ACHN (cell line): ENCODE results near the gene PRKRIP1.
A peak's percentile ranks its signal among the peaks of the same experiment; 100 is the strongest.
"Not testable (repeated sequence)": the region's sequence is repeated elsewhere in the genome, so short reads cannot be mapped to it uniquely, and the experiment has no call there.

ENCODE experiments used
- DNase-seq: peaks from one replicate; pipeline ENCODE4 v3.0.0-alpha.2; 2015
- in situ Hi-C: cut with HindIII; loops from 2 replicates; pipeline ENCODE4 v1.10.0; 2017; ENCODE audit warnings: low sequenced_read_pairs, low pct_ligation_motif_present, low pct_unique_long_range_greater_than_20kb

Gene PRKRIP1

DNA sequence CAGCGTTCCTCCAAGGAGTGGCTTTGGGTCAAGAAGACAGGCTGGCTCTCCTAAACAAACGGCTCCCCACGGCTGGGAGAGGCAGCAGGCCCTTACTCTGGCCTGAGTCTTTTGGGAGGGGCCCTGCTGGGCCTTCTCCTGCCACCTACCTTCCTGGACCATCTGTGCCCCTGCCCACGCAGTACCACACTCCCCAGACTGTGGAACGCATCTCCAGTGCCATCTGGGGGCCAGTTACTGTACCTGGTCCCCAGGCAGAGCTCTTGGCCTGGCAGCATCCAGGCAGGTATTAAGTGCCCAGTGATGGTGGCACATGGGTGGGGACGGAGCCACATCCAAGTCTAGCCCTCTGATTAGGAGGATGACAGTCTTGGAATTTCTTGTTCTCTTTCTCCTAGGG, 54.1 kb downstream of the PRKRIP1 start:
- DNase-seq = peak; percentile 38
- in situ Hi-C loops = no loop called here

DNA sequence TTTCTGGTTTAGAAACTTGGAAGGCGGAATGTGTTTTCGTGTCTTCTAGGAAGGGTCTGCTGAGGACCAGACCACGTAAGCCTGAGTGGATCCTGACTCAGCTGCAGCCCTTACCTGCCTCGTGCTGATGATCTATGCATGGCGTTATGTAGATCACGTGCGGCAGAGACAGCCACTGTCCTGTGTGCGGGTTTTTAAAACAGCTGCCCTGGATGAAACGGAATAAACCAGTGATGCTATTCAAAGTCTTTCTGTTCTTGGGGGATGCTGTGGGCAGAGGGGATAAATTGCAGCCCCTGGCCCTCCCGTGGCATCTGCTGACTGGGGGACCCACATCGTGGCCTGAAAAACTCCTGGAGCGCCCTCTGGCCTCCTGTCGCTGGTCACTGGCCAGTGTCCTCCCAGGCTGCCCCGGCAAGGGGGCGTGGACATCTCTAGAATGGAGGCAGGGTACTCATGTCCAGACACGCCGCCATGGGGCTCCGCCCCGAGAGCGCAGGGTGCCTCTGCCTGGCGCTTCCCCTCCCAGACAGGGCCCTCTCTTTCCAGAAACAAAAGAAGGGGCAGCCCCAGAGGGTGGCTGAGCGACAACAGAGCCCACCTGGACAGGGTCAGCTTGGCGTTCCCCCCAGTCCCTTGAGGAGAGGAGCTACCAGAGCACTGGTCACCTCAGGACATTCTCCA, 55.4 kb downstream of the PRKRIP1 start:
- in situ Hi-C loops = no loop called here
- DNase-seq = no peak

DNA sequence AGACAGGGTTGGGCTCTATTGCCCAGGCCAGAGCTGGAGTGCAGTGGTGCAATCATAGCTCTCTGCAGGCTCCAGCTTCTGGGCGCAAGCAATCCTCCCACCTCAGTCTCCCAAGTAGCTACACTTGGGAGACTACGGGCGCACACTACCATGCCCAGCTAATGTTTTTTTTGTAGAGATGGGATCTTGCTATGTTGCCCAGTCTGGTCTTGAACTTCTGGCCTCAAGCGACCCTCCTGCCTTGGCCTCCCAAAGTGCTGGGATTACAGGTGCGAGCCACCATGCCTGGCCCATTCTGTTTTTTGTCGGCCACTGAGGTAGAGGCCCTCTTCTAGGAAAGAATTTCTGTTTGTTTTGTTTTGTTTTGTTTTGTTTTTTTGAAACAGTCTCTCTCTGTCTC, 56.3 kb downstream of the PRKRIP1 start:
- in situ Hi-C loops = no loop called here
- DNase-seq = no peak

DNA sequence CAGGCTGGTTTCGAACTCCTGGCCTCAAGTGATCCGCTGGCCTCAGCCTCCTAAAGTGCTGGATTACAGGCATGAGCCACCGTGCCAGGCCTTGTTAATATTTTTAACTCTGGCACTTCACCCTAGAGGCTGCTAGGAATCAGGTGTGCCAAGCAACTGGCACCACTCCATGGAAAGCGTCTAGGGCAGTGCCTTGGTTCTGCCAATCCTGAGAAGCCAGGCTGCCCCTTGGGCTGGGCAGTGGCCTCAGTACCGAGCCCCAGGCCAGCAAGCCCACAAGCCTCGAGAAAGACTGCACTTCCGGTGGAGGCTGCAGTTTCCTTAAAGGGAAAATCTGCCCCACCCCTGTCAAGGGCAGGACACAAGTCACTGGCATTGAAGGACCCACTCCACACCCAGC, 57.2 kb downstream of the PRKRIP1 start:
- in situ Hi-C loops = no loop called here

DNA sequence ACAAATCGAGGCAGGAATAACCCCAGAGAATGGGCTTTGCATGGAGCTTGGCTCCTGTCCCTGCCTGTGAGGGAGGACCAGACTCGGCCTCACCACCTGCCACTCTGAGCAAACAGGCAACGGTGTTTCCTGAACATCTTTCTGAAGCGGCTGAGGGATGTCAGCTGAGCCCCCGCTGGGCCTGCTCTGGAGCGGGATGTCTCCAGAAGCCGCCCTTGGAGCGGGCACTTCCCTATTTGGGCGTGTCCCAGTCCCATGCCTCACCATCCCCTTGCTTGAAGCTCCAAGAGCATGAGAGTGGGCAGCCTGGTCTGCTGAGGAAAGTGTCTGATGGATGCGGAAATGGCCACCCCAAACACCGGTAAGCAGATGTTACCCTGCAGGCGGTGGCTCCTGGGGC, 58.3 kb downstream of the PRKRIP1 start:
- no peak for DNase-seq
- in situ Hi-C loops = no loop called here

More for the DNA sequence above, 57.2 kb downstream of the PRKRIP1 start:
- DNase-seq = no peak

DNA sequence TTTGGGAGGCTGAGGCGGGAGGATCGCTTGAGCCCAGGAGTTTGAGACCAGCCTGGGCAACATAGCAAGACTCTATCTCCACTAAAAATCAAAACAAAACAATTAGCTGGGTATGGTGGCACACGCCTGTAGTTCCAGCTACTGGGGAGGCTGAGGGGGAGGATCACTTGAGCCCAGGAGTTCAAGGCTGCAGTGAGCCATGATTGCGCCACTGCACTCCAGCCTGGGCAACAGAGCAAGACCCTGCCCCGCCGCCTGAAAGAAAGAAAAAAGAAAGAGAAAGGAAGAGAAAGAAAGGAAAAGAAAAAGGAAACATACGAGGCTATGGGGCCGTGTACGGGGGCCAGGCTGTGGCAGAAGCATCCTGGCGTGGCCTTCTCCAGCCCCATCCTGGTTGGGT, 58.8 kb downstream of the PRKRIP1 start:
- DNase-seq, in situ Hi-C loops: not testable (repeated sequence)

DNA sequence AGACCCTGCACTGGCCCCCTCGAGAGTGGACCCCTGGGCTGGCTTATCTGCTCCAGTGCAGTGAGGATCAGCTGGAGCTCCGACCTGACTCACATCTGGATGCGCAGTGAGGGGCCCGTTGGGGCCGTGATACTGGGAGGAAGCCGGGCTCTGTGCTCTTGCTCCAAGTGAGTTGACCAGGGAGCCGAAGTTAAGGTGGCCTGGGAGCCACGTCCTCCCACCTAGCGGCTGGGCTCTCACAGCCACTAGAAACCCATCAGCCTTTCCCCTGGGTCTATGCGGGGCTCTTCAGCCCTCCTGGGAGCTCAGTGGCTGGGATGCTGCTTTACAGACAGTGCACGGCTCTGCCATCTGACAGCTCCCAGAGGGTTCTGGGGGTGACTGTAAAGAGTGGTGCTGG, 59.4 kb downstream of the PRKRIP1 start:
- in situ Hi-C loops = no loop called here
- no peak for DNase-seq

DNA sequence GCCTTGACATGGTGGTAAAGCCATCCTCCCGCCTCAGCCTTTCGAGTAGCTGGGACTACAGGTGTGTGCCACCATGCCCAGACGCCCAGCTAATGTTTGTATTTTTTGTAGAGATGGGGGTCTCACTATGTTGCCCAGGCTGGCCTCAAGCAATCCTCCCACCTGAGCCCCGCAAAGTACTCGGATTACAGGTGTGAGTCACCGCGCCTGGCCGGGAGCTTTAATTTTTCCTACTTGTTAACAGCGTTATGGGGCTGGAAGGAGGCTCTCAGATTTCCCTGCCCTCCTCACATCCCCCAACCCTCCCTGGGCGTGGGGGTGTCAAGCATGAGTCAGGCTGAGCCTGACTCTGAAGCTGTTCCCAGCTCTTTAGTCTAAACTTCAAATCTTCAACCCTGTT, 60.2 kb downstream of the PRKRIP1 start:
- in situ Hi-C loops = no loop called here
- DNase-seq = no peak

DNA sequence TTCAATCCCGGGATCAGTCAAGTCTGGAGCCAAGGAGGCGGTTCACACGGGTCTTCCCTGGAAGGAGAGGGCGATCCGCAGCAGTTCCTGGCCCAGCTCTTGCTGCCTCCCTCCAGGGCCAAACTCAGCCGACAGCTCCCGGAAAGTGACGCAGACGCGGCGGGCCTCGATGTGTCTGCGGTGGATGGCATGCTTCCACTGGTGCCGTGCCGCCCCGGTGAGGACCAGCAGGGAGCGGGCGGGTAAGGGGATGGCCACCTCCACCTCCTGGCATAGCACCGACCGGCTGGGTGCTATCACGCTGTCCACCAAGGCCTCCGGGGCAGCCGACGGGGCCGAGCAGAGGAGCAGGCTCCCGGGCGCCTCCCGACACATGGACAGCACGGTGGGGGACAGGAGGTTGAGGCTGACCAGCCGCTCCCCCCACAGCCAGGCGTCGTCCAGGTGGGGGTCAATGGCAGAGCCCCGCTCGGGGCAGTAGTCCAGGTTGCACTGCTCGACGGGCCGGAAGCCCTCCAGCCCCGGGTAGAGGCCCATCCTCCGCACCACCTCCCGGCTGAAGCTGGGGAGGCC, 61.3 kb downstream of the PRKRIP1 start:
- DNase-seq = no peak
- in situ Hi-C loops = no loop called here

DNA sequence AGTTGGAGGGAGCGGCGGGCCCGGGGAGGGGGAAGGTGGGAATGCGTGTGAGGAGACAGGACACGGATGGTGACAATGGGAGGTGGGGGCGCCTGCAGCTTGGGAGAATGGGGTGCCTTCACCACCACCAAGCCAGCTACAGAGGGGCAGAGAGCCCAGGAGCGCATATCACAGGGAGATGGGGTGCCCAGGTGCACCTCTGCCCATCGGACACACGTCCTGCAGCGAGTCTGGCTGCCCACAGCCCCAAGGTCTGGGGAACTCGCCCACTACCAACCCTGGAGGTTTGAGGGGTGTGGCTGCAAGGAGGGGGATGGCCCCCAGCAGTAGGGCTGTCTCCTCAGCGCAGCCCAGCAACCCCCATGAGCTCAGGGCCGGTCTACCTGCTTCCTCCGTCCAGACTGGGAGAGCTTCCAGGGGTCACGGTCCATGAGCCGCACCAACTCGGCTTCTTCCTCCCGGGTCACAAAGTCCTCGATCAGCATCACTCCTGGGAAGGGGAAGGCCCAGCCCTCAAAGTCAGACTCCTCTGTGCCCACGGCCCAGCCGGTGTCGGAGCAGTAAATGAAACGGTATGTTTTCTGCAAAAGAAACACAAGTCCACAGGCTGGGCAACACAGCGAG, 63.2 kb downstream of the PRKRIP1 start:
- in situ Hi-C loops = no loop called here
- DNase-seq = no peak

DNA sequence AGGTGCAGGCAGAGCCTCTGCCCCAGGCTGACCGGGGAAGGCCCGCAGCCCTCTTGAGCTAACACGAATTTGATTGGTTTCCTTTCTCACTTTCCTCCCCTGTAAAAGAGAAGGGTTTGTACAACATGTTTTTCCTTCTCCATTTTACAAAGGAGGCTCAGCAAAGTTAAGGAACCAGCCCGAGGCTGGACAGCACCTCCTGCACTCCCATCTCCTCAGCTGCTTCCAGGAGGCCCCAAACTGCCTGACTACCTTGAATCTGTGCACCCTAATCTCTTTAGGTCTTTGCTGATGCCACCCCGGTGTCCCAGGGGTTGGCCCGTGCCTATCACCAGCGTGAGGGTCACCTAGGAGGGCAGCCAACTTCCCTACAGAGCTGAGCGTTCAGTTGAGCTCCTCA, 64.3 kb downstream of the PRKRIP1 start:
- no peak for DNase-seq
- in situ Hi-C loops = no loop called here

DNA sequence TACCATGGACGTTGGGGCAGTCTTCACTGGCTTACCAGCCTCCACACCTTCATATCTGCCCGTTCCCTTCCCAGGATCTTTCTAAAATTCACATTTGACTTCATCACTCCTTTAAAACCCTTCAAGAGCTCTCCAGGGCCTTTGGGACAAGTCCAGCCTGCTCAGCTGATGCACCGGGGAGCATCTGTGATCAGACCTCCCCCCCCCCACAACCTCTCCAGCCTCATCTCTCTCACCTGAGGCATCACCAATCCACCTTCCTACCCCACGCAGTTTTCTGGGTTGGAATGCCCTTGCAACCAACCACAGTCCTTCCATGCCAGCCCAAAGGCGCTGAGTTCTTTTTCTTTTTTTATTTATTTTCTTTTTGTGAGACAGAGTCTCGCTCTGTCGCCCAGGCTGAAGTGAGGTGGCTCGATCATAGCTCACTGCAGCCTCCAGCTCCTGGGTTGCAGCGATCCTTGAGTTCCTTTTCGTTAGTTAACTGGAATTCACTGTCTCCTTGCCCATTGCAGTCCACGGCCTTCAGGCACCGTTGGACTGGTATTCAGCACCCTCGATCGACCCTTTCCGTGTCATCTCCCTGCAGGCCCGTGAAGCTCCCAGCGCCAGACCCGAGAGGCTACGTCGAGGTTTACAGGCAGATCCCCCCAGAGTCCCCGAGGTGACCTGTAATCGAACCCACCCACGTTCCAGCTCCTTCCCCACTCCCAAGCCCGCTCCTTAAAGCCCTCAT, 67.8 kb downstream of the PRKRIP1 start:
- in situ Hi-C loops = no loop called here
- DNase-seq = peak; percentile 56

DNA sequence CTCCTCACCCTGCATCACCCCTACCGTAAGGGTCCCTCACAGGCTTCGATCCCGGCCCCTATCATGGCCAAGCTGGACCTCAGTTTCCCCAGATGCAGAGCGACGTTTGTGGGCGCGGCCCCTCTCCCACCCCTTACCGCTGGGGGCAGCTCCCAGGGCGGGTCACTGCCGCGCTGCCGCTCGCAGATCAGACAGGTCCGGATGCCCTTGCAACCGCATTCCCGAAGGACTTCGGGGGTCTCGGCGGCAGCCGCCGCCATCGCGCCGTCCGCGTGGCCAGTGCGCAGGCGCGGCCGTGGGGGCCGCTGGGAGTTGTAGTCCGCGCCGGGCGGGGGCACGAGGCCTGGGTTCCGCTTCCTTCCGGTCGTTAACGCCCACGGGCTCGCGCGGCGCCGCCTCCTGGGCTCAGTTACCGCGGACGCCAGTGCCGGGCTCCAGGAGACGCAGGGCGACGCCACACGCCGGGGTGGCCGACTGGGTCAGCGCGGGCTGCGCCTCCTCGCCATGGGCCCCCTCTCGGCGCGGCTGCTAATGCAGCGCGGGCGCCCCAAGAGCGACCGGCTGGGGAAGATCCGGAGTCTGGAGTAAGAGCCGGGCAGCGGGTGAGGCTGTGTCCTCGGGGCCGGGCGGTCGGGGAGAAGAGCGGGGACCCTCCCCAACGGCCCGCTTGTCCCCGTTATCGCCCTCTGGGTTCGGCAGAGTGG, 68.6 kb downstream of the PRKRIP1 start, which contains the start of the genes ALKBH4 and LRWD1:
ALKBH4 (minus strand) TSS at position 287 of the 704 bp plus-strand sequence; CDS start at position 260, 27 bp downstream.
LRWD1 (plus strand) TSS at position 408 of the 704 bp plus-strand sequence; CDS start at position 505, 97 bp downstream.
- in situ Hi-C loops = no loop called here
- DNase-seq = peak; percentile 91

DNA sequence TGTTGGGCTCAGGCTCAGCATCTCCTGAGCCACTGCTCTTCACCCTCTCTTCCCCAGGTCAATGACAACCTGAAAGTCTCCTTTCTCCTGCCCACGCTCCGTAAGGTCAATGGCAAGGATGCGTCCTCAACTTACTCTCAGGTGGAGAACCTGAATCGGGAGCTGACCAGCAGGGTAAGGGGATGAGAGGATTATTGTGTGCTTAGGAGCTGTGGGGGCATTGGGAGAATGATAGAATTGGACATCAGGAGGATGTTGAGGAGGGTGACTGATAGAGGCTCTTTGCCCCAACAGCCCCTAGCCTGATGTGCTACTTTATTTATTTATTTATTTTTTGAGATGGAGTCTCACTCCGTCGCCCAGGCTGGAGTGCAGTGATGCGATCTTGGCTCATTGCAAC, 69.9 kb downstream of the PRKRIP1 start:
- in situ Hi-C loops = no loop called here
- no peak for DNase-seq

DNA sequence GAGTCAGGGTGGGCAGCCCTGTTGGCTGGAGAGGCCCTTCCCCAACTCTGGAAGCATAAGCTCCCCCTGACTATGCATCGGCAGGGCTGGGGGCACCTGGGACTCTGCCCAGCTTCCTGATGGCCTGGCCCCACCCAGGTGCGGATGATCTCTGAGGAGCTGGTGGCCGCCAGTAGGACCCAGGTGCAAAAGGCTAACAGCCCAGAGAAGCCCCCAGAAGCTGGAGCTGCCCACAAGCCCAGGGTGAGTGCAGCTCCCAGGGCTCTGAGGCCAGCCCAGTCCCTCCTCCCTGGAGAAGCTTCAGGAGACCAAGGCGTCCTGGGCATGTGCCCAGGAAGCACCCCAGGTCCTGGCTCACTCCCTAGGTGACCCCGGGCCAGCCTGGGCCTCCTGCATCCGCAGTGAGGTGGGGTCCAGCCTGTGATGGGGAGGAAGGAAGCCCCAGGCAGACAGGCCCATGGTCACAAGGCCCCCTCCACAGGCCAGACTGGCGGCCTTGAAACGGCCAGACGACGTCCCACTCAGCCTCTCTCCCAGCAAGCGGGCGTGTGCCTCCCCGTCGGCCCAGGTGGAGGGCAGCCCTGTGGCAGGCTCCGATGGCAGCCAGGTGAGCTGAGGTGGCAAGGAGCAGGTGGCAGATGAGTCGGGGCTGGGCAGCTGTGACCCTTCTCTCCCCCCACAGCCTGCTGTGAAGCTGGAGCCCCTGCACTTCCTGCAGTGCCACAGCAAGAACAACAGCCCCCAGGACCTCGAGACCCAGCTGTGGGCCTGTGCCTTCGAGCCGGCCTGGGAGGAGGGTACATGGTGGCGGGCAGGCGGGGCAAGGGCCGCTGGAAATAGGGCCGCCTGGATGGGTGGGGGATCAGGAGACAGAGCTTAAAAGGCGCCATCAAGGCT, 71.7 kb downstream of the PRKRIP1 start:
- DNase-seq = no peak
- in situ Hi-C loops = no loop called here

DNA sequence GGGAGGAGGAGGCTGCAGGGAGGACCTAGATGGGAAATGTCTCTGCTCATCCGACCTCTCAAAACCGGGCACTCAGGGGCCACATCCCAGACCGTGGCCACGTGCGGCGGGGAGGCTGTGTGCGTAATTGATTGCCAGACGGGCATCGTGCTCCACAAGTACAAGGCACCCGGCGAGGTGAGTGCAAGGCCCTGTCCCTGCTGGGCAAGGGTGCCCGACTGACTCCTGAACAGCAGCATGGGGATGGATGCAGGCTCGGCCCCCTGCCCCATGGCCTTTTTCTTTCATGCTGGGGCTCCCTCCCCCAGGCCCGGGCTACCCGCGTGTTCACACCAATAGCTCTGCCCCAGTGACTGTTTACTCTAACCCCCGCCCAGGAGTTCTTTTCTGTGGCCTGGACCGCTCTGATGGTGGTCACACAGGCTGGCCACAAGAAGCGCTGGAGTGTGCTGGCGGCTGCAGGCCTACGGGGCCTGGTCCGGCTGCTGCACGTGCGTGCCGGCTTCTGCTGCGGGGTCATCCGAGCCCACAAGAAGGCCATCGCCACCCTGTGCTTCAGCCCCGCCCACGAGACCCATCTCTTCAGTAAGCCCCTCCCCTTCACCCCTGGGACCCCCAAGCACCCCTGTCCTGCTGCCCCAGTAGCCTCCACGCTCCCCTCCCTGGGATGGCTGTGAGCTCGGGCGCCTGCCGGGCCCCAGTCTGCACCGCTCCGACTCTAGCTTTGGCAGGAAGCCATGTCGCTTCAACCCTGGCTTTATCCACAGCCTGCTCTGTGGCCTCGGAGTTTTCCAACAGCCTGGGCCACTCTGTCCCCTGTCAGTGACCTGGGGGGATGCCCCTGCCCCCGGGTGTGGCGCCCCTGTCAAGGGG, 72.6 kb downstream of the PRKRIP1 start:
- in situ Hi-C loops = no loop called here

More for the DNA sequence above, 72.6 kb downstream of the PRKRIP1 start:
- no peak for DNase-seq
